NT2/D1 (cell line): ENCODE measurements around the gene ACACA.

ENCODE experiments used
- DNase-seq: peaks from one replicate; pipeline ENCODE4 v3.0.0-alpha.2; 2011; ENCODE audit warnings: low read depth, low spot score
- H3K27me3 ChIP-seq: 2 replicates; pipeline ENCODE4 v1.6.0; 2011; ENCODE audit warnings: mild to moderate bottlenecking; ENCODE audit not compliant: insufficient read length, insufficient read depth
- H3K36me3 ChIP-seq: 2 replicates; pipeline ENCODE4 v1.6.1; 2011; ENCODE audit warnings: mild to moderate bottlenecking, low read length, mixed read lengths; ENCODE audit not compliant: insufficient read depth, insufficient read length
- H3K4me1 ChIP-seq: 2 replicates; pipeline ENCODE4 v1.5.1; 2011; ENCODE audit not compliant: insufficient read depth, insufficient read length
- H3K4me3 ChIP-seq: 2 replicates; pipeline ENCODE4 v1.5.1; 2011; ENCODE audit warnings: low read depth; ENCODE audit not compliant: insufficient read length
- H3K9ac ChIP-seq: 2 replicates; pipeline ENCODE4 v1.6.0; 2011; ENCODE audit warnings: low read depth; ENCODE audit not compliant: insufficient read length
- H3K9me3 ChIP-seq: 2 replicates; pipeline ENCODE4 v1.5.1; 2011; ENCODE audit warnings: mild to moderate bottlenecking, low read length; ENCODE audit not compliant: insufficient read depth
- SUZ12 ChIP-seq: IDR thresholded peaks from 2 replicates; pipeline ENCODE4 v1.6.1; 2011; ENCODE audit not compliant: insufficient read length, insufficient read depth; ENCODE audit errors: extremely low read depth
- YY1 ChIP-seq: IDR thresholded peaks from 2 replicates; pipeline ENCODE4 v1.6.1; 2011; ENCODE audit not compliant: insufficient read length, insufficient read depth
- ZNF274 ChIP-seq: IDR thresholded peaks from 2 replicates; pipeline ENCODE4 v1.6.1; 2011; ENCODE audit warnings: mild to moderate bottlenecking, low read depth, low read length

The ACACA gene

DNA sequence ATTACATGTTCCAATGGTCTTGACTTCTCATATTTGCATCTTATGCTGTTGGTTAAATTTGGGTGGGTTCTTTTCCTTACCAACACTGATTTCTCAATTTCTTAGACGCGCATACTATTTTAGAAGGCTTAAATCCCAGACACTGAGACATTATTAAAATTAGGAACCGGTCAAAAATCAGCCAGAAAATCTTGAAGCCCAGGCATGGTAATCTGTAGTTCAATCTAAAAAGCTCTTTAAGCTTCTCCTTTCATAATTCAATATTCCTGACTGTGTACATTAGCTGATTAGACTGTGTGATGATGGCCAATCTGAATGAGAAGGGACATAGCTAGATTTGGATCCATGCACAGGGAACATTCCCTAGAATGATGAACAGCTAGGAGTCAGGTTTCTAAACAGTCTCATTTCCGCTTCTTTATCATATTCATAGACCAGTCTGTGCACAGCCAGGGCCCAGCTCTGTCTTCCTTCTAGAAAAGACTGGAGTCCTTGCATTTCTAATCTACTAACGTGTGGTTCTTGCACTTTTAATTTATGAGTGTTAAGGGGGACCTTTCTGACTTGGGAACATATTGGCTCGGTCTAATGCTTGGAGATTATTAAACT is 268.6 kb downstream of the ACACA start:
- TF ChIP-seq YY1 (no peak), ZNF274 (no peak), SUZ12 (no peak)
- Histone ChIP-seq H3K36me3 (peaks cover 5% of the 10 kb centered on the region), H3K9me3 (no peaks in the 10 kb centered on the region), H3K4me3 (no peak overlapping the region), H3K4me1 (peaks cover 5% of the 10 kb centered on the region), H3K9ac (no peak overlapping the region), H3K27me3 (no peaks in the 10 kb centered on the region)
- DNase-seq: no peak

DNA sequence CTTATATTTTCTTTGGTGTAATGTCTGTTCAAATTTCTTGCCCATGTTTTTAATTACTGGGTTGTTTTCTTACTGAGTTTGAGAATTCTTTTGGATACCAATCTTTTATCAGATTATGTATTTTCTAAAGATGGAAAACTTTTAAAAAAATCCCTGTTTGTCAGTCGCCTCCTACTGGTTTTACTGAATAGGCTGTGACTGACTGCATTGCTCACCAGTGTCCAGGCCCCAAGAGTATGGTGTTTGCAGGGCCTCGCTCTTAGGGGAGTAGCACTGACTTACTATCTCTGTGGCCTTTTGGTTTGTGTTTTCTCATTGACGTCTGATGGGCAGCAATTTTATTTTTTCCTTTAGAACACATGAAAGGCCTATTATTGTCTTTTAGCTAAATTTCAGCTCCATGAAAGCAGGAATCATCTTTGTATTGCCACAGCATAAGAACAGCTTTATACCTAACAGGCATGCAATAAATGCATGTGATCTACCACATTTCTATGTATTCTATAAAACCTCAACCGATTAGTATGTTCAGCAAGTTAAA is 269.5 kb downstream of the ACACA start:
- TF ChIP-seq YY1 (no peak), ZNF274 (no peak), SUZ12 (no peak)
- Histone ChIP-seq H3K4me1 (peaks cover 5% of the 10 kb centered on the region), H3K36me3 (peaks cover 5% of the 10 kb centered on the region), H3K9me3 (no peaks in the 10 kb centered on the region), H3K27me3 (no peaks in the 10 kb centered on the region), H3K4me3 (no peak overlapping the region), H3K9ac (no peak overlapping the region)
- DNase-seq: no peak

DNA sequence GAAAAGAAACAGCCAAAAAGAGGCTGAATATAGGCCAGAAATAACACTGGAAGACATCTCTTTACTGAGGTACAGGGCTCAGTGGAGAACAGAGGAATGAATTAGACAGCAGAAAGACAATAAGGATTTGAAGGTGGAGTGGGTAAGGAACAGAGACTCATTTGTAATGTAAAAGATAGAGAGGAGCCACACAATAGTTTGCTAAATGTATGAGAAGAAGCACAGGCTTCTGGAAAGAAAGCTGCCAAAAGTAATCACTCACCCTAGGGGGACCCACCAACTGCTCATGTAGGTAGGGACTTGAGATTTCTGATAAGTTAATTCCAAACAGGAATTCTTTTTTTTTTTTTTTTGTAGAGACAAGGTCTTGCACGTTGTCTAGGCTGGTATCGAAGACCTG is 271.1 kb downstream of the ACACA start:
- Histone ChIP-seq H3K4me1 (peaks cover 5% of the 10 kb centered on the region), H3K36me3 (peaks cover 1% of the 10 kb centered on the region)
- TF ChIP-seq ZNF274 (no peak), YY1 (no peak), SUZ12 (no peak)

DNA sequence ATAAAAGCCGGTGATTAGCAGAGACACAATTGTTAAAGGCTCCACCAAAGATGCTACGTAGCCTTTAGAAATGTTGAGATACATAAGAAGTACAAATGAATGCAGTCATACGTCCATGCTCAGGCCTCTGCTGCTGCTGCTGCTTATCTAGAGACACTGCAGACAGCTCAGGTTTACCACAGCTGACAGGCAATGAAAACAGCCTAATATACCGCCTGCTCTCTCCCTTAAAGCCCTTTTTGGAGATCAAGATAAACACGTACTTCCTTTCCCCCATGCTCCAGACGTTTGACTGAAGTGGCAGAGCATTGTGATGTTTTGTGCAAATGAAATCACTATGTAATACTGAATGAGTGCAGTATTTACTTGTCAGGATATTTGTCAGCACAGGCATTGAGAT is 272.6 kb downstream of the ACACA start:
- Histone ChIP-seq H3K36me3 (peaks cover 12% of the 10 kb centered on the region), H3K4me1 (peaks cover 5% of the 10 kb centered on the region), H3K9ac (no peak overlapping the region), H3K4me3 (no peak overlapping the region), H3K27me3 (no peaks in the 10 kb centered on the region), H3K9me3 (no peaks in the 10 kb centered on the region)
- no peak for TF ChIP-seq SUZ12
- no peak for TF ChIP-seq ZNF274
- no peak for TF ChIP-seq YY1
- DNase-seq: no peak

More for the DNA sequence above, 271.1 kb downstream of the ACACA start:
- DNase-seq: no peak
- Histone ChIP-seq H3K27me3 (no peaks in the 10 kb centered on the region), H3K4me3 (no peak overlapping the region), H3K9me3 (no peaks in the 10 kb centered on the region), H3K9ac (no peak overlapping the region)

DNA sequence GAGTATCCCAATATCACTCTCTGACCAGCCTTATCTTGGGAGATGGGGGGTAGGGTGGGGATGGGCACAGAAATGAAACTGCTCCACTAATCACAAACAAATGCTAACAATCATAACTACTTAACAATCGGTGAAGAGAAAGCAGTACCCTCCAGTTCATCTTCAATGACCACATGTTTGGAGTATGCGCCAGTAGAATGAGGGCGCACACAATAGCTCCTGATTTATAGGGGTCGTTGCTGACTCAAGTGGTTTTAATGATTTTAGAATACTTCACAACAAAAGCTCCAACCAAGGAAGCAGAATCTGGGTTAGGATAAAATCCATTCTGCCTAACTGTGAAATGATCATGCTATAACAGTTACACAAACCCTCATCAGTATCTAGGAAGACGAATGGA is 273.5 kb downstream of the ACACA start:
- Histone ChIP-seq H3K9me3 (no peaks in the 10 kb centered on the region), H3K36me3 (peaks cover 19% of the 10 kb centered on the region), H3K4me3 (no peak overlapping the region), H3K4me1 (peaks cover 5% of the 10 kb centered on the region), H3K27me3 (no peaks in the 10 kb centered on the region), H3K9ac (no peak overlapping the region)
- DNase-seq: no peak
- TF ChIP-seq SUZ12: no peak
- no peak for TF ChIP-seq ZNF274
- TF ChIP-seq YY1: no peak

DNA sequence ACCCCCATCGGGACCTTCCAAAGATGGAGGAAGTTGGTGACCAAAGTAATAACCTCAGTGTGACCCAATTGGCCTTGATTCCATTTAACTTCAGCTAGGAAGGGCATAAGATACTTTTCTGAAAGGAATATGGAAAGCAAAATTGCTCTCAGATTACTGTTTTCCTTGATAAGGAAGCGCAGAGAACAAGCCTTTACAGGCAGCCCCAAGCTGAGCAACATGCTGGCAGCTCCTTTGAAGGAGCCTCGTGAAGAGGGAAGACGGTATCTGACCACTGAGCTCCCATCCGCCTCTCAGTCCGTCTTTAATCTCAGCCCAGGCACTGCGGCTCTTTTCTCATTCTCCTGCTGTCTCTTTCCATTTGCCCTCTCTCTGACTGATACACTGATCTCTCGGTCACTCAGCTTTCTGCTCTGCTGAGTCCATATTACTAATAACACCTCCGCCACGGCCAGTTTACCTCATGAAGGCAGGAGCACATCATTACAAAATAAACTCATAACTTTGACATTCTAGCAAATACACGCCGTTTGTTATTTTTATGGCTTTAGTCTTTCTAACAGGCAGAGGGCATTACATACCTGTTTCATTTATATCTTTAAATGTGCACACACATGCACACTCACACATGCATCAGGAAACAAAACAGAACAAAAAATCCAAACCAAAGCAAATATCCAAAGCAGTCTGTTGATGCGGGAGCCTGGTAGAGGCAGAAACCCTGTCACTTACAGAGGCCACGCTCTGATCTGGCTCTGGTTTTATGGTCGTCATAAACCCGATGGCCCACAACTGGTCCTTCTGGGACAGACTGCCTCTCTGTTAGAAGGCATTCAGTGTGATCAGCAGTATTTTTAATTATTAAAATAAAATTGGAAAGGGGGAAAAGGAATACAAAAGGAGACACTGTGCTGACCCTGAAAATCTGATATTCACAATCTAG is 274.7 kb downstream of the ACACA start:
- no peak for TF ChIP-seq ZNF274
- no peak for TF ChIP-seq YY1
- TF ChIP-seq SUZ12: no peak
- H3K4me1 ChIP-seq: peaks cover 5% of the 10 kb centered on the region
- no peak for DNase-seq
- no peaks in the 10 kb centered on the region for H3K27me3 ChIP-seq
- peaks cover 19% of the 10 kb centered on the region for H3K36me3 ChIP-seq
- no peaks in the 10 kb centered on the region for H3K9me3 ChIP-seq
- no peak overlapping the region for H3K4me3 ChIP-seq
- H3K9ac ChIP-seq: no peak overlapping the region

DNA sequence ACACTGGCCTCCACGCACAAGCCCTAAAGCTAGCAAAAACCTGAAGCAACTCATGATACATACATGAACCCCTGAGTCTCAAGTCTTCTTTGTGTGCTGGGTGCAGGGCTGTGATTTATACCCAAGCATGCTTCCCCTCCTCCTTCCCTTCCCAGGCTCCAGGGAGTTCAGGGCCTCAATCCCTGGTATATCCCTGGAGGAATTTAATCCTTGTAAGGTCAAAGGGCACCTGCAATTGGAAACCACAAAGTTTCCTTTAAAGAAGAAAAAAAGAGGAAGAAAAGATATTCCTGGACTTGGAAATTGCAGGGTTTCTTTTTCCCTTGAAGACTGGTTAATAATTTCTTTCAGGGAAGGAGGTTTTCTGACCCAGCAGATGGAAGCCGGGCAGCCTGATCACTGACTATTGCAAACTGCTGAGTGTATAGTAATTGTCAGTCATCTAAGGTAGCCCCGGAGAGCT is 275.6 kb downstream of the ACACA start:
- TF ChIP-seq ZNF274 (no peak), YY1 (no peak), SUZ12 (no peak)
- no peak for DNase-seq
- no peak overlapping the region for H3K9ac ChIP-seq
- no peak overlapping the region for H3K4me3 ChIP-seq
- H3K9me3 ChIP-seq: no peaks in the 10 kb centered on the region
- H3K4me1 ChIP-seq: peaks cover 5% of the 10 kb centered on the region
- H3K36me3 ChIP-seq: peaks cover 25% of the 10 kb centered on the region
- no peaks in the 10 kb centered on the region for H3K27me3 ChIP-seq
